ENCODE data around the gene MCTP1.

MCTP1 gene

GRCh38 chr5:94715768-94716167, 569.1 kb downstream of the MCTP1 start:
- Mint-ChIP-seq H3K4me3 (no peak overlapping the region), H3K27me3 (peaks cover 11% of the 10 kb centered on the region), H3K36me3 (peaks cover 28% of the 10 kb centered on the region), H3K4me1 (no peaks in the 10 kb centered on the region), H3K27ac (no peak overlapping the region), H3K9me3 (peaks cover 5% of the 10 kb centered on the region)
- ATAC-seq = no peak

- no peaks in the 10 kb centered on the region for H3K27me3 Mint-ChIP-seq
- no peaks in the 10 kb centered on the region for H3K4me1 Mint-ChIP-seq
- H3K36me3 Mint-ChIP-seq = peaks cover 33% of the 10 kb centered on the region
- H3K27ac Mint-ChIP-seq = no peak overlapping the region
- no peak overlapping the region for H3K4me3 Mint-ChIP-seq
- no peak for ATAC-seq
- H3K9me3 Mint-ChIP-seq = no peaks in the 10 kb centered on the region
Measured at GRCh38 chr5:94711785-94712184, 573.1 kb downstream of the MCTP1 start.

GRCh38 chr5:94709277-94709676, 575.6 kb downstream of the MCTP1 start:
- Mint-ChIP-seq H3K4me3 (no peak overlapping the region), H3K9me3 (no peaks in the 10 kb centered on the region), H3K36me3 (peaks cover 33% of the 10 kb centered on the region), H3K27ac (no peak overlapping the region), H3K4me1 (no peaks in the 10 kb centered on the region), H3K27me3 (no peaks in the 10 kb centered on the region)
- ATAC-seq = no peak

GRCh38 chr5:94707359-94707758, 577.5 kb downstream of the MCTP1 start:
- H3K9me3 Mint-ChIP-seq = no peaks in the 10 kb centered on the region
- no peak for ATAC-seq
- H3K27me3 Mint-ChIP-seq = no peaks in the 10 kb centered on the region
- H3K27ac Mint-ChIP-seq = no peak overlapping the region
- no peak overlapping the region for H3K4me3 Mint-ChIP-seq
- H3K36me3 Mint-ChIP-seq = peaks cover 22% of the 10 kb centered on the region
- no peaks in the 10 kb centered on the region for H3K4me1 Mint-ChIP-seq

DNA sequence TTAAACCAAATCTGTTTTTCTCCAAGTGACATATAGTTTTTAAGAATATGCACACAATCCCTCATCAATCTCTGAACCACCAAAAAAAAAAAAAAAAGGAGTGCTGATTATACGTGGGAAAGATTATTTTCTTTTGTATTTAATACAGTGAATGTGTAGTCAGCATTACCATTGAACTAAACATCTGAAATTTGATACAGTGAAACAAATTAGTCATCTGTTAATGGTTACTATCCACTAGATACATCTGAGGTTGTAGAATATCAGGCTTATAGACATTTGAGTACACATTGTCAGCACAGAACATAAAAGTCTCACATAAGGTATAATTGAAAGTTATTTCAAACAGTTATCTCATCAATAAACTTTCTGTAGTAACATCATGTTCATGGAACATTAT, 579.5 kb downstream of the MCTP1 start:
- H3K27ac Mint-ChIP-seq = no peak overlapping the region
- H3K9me3 Mint-ChIP-seq = no peaks in the 10 kb centered on the region
- H3K4me3 Mint-ChIP-seq = no peak overlapping the region
- no peak for ATAC-seq
- H3K27me3 Mint-ChIP-seq = no peaks in the 10 kb centered on the region
- no peaks in the 10 kb centered on the region for H3K4me1 Mint-ChIP-seq
- H3K36me3 Mint-ChIP-seq = peaks cover 11% of the 10 kb centered on the region

DNA sequence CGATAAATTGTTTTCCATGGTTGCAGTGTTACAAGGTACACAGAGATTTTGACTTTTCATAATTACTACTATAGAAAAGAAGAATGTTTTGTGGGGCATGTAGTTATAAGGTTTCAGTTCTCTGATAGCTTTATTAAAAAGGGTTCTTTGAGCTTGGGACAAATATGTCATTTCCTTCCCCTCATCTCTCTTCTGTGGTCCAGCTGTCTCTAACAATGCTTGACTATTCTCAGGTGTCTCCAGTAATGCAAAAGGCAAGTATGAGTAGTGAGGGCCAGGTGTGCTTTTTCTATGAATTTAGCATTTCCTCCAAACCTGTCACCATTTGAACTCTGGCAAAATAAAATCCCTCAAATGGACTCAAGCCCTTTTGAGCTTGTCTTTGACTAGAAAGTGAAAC, 582.2 kb downstream of the MCTP1 start:
- Mint-ChIP-seq H3K4me3 (no peak overlapping the region), H3K27me3 (no peaks in the 10 kb centered on the region), H3K36me3 (no peaks in the 10 kb centered on the region), H3K27ac (no peak overlapping the region), H3K9me3 (no peaks in the 10 kb centered on the region), H3K4me1 (no peaks in the 10 kb centered on the region)
- ATAC-seq = peak; percentile 27

GRCh38 chr5:94700592-94700991, 584.3 kb downstream of the MCTP1 start:
- Mint-ChIP-seq H3K4me1 (no peaks in the 10 kb centered on the region), H3K27ac (no peak overlapping the region), H3K27me3 (no peaks in the 10 kb centered on the region), H3K9me3 (no peaks in the 10 kb centered on the region), H3K4me3 (no peak overlapping the region), H3K36me3 (no peaks in the 10 kb centered on the region)
- no peak for ATAC-seq

DNA sequence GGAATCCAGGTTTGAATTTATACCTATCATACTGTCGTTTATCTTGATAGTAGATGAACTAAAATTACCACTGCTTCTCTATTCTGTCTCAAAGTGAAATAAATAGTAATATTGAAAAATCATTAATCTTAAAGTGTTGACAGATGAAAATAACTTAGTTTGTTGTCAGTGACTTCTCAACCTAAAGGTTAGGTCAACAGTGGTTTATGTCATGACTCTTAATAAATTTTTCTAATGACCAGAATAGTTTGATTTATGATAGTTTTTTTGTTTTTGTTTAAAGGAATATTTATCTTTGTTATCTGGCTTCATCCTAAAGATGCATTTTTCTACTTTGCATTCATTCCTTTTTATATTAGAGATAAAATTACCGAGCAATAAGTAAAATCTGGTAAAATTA, 585.3 kb downstream of the MCTP1 start:
- no peaks in the 10 kb centered on the region for H3K27me3 Mint-ChIP-seq
- no peak for ATAC-seq

DNA sequence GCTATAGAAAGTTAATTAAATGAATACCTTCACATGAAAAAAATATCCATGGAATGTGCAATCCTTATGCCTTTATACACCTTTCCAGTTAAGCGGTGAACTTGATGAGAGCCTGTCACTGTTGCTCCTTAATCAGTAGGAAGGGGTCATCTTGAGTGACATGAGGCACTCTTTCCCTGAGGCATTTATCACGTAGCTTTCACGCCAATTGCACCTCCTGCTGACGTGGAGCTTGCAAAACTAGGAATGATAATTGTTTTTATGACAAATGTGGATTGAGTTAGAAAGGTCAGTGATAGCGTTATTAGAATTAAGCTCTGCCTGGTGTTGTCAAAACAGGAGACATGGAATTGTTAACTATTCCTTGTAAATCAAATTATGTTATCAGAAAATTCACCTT, 586.7 kb downstream of the MCTP1 start:
- ATAC-seq = no peak
- Mint-ChIP-seq H3K27me3 (no peaks in the 10 kb centered on the region), H3K9me3 (no peaks in the 10 kb centered on the region), H3K27ac (no peak overlapping the region), H3K4me1 (no peaks in the 10 kb centered on the region), H3K36me3 (no peaks in the 10 kb centered on the region), H3K4me3 (no peak overlapping the region)

More for the DNA sequence above, 585.3 kb downstream of the MCTP1 start:
- Mint-ChIP-seq H3K4me3 (no peak overlapping the region), H3K9me3 (no peaks in the 10 kb centered on the region), H3K36me3 (no peaks in the 10 kb centered on the region), H3K4me1 (no peaks in the 10 kb centered on the region), H3K27ac (no peak overlapping the region)

DNA sequence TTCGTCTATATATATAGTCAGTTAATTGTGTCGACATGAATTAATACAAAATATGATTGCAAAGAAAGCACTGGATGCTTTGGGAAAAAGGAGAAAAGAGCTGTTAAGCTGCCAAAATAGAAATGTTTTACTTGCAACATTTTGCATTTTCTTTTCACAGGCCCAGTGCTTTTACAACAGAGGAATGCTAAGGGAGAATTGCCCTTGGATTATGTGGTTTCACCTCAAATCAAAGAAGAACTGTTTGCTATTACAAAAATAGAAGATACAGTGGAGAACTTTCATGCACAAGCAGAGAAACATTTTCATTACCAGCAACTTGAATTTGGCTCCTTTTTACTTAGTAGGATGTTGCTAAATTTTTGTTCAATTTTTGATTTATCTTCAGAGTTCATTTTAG, 590.2 kb downstream of the MCTP1 start:
- Mint-ChIP-seq H3K36me3 (peaks cover 13% of the 10 kb centered on the region), H3K4me1 (no peaks in the 10 kb centered on the region), H3K4me3 (no peak overlapping the region), H3K27ac (no peak overlapping the region), H3K27me3 (no peaks in the 10 kb centered on the region), H3K9me3 (no peaks in the 10 kb centered on the region)
- no peak for ATAC-seq

GRCh38 chr5:94693845-94694370, 591.0 kb downstream of the MCTP1 start:
- H3K27ac Mint-ChIP-seq = no peak overlapping the region
- peaks cover 18% of the 10 kb centered on the region for H3K36me3 Mint-ChIP-seq
- H3K4me3 Mint-ChIP-seq = no peak overlapping the region
- H3K27me3 Mint-ChIP-seq = no peaks in the 10 kb centered on the region
- ATAC-seq = no peak
- H3K9me3 Mint-ChIP-seq = no peaks in the 10 kb centered on the region
- H3K4me1 Mint-ChIP-seq = no peaks in the 10 kb centered on the region

DNA sequence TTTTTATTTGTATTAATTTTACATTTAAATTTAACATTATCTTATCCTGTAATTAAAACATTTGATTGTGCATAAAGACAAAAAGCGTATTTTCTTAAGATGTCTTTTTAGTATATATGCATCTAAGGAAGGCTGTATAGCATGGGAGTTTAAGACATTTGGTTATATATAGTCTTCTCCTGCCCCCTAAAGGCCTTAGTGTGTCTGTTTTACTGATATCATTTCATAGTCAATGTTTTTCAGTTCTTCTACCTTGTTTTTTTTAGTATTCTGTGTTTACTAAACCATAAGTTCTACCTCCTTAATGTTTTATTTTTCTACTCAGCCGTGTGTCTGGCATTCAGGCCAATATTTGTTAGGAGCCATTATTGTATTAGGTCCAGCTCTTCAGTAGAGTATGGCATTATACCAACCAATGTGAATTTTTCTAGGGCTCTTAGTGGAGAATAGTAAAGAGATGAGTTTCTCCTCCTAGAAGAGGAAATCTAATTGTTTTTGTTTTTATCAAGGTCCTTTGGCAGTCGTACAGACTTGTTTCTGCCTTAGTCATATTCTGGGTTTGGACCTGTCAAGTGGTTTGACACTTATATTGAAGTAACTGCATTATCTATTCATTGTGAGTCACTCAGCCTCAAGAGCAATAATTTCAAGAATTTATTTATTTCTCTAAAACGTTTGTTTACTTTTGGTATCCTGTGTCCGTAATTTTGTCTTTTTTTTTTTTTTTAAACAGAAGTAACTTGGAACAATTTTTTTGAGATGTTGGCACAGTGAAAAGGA, 591.7 kb downstream of the MCTP1 start:
- Mint-ChIP-seq H3K36me3 (peaks cover 21% of the 10 kb centered on the region), H3K9me3 (no peaks in the 10 kb centered on the region), H3K27me3 (no peaks in the 10 kb centered on the region), H3K4me3 (no peak overlapping the region), H3K4me1 (no peaks in the 10 kb centered on the region), H3K27ac (no peak overlapping the region)
- ATAC-seq = no peak

- Mint-ChIP-seq H3K27me3 (no peaks in the 10 kb centered on the region), H3K4me1 (no peaks in the 10 kb centered on the region), H3K36me3 (peaks cover 23% of the 10 kb centered on the region), H3K9me3 (no peaks in the 10 kb centered on the region), H3K4me3 (no peak overlapping the region), H3K27ac (no peak overlapping the region)
- ATAC-seq = no peak
Measured at GRCh38 chr5:94692581-94692980, 592.3 kb downstream of the MCTP1 start.

- Mint-ChIP-seq H3K27ac (no peak overlapping the region), H3K4me1 (no peaks in the 10 kb centered on the region), H3K36me3 (peaks cover 27% of the 10 kb centered on the region), H3K4me3 (no peak overlapping the region), H3K9me3 (no peaks in the 10 kb centered on the region), H3K27me3 (no peaks in the 10 kb centered on the region)
- ATAC-seq = no peak
Measured at GRCh38 chr5:94691949-94692348, 592.9 kb downstream of the MCTP1 start.

- Mint-ChIP-seq H3K9me3 (no peaks in the 10 kb centered on the region), H3K4me1 (no peaks in the 10 kb centered on the region), H3K4me3 (no peak overlapping the region), H3K27ac (no peak overlapping the region), H3K36me3 (peaks cover 27% of the 10 kb centered on the region), H3K27me3 (no peaks in the 10 kb centered on the region)
- ATAC-seq = no peak
Measured at GRCh38 chr5:94691291-94691690, 593.6 kb downstream of the MCTP1 start.

DNA sequence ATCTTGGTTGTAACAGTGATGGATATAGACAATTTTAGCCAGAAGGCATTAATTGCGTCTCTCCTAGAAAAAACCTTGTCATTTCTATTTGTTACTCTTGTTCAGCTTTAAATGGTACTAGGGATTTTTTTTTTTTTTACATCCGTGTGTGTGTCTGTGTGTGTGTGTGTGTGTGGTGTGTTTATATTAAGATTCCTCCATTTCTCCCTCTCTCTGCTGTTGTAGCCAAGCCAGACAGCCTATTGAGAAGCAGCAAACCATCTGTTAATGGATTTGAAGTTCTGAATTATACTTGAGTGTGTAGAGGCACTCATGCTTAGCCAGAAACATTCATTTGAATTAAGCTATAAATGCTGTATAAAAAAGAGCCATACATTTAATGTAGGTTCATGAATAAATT, 594.1 kb downstream of the MCTP1 start:
- Mint-ChIP-seq H3K27ac (no peak overlapping the region), H3K9me3 (no peaks in the 10 kb centered on the region), H3K4me1 (no peaks in the 10 kb centered on the region), H3K36me3 (peaks cover 31% of the 10 kb centered on the region), H3K4me3 (no peak overlapping the region), H3K27me3 (no peaks in the 10 kb centered on the region)
- no peak for ATAC-seq
